CD4-positive, CD25-positive, alpha-beta regulatory T cell (primary cell): ENCODE results near the gene TMA7B. TPM values are rescaled to one million over a fixed set of nuclear protein-coding genes. Genes with fewer than 3 reads are reported as not detected.
A peak's percentile ranks its signal among the peaks of the same experiment; 100 is the strongest.
"Not testable (repeated sequence)": the region's sequence is repeated elsewhere in the genome, so short reads cannot be mapped to it uniquely, and the experiment has no call there.

ENCODE experiments used
- ATAC-seq, 2 donors: fragments of 150-1000 bp; cut with Tn5 transposase; one replicate each; pipeline ENCODE4 v1.10.0; 2021; ENCODE audit warnings: low read depth in 2 of 2, moderate number of reproducible peaks in 2 of 2, moderate library complexity in 1 of 2
- DNase-seq, 3 donors: peaks; one replicate each; pipeline versions ENCODE4 v3.0.0 to v3.0.0-alpha.2; 2012 to 2022; ENCODE audit warnings: mixed read lengths in 1 of 3
- H3K27ac ChIP-seq: one replicate; pipeline ENCODE4 v1.7.0; 2013; ENCODE audit warnings: mild to moderate bottlenecking, low read length; ENCODE audit not compliant: insufficient read depth, poor library complexity, severe bottlenecking
- H3K27me3 ChIP-seq: one replicate; pipeline ENCODE4 v1.7.0; 2013; ENCODE audit warnings: low read length; ENCODE audit not compliant: control insufficient read depth, insufficient read depth
- H3K36me3 ChIP-seq: one replicate; pipeline ENCODE4 v1.7.0; 2013; ENCODE audit warnings: mild to moderate bottlenecking, low read length, moderate library complexity; ENCODE audit not compliant: control insufficient read depth, insufficient read depth
- H3K4me1 ChIP-seq: 2 replicates; pipeline ENCODE4 v1.7.0; 2013; ENCODE audit warnings: mild to moderate bottlenecking, low read length; ENCODE audit not compliant: insufficient read depth, control insufficient read depth, poor library complexity, severe bottlenecking
- H3K4me3 ChIP-seq: one replicate; pipeline ENCODE4 v1.7.0; 2013; ENCODE audit warnings: low read depth, mild to moderate bottlenecking, low read length, moderate library complexity
- H3K9me3 ChIP-seq, 2 experiments: 1 replicate in 1 of 2; 2 replicates in 1 of 2; pipeline ENCODE4 v1.7.0; 2013; ENCODE audit warnings: low read length in 2 of 2, mild to moderate bottlenecking in 1 of 2, moderate library complexity in 1 of 2; ENCODE audit not compliant: control insufficient read depth in 2 of 2
- H3K27ac Mint-ChIP-seq, 3 donors: one replicate each; pipeline ENCODE4 v1.8.0; 2020 to 2022; ENCODE audit warnings: mild to moderate bottlenecking in 3 of 3, mixed read lengths in 3 of 3, moderate library complexity in 2 of 3
- H3K27me3 Mint-ChIP-seq: one replicate; pipeline ENCODE4 v1.8.0; 2022; ENCODE audit warnings: mild to moderate bottlenecking, mixed read lengths
- H3K36me3 Mint-ChIP-seq: one replicate; pipeline ENCODE4 v1.8.0; 2020; ENCODE audit warnings: mixed read lengths
- H3K4me1 Mint-ChIP-seq, 4 donors: one replicate each; pipeline ENCODE4 v1.8.0; 2020 to 2022; ENCODE audit warnings: mixed read lengths in 4 of 4, mild to moderate bottlenecking in 1 of 4
- H3K4me3 Mint-ChIP-seq, 4 donors: one replicate each; pipeline ENCODE4 v1.8.0; 2020 to 2022; ENCODE audit warnings: mild to moderate bottlenecking in 4 of 4, mixed read lengths in 4 of 4, moderate library complexity in 3 of 4
- H3K9me3 Mint-ChIP-seq, 7 donors: one replicate each; pipeline ENCODE4 v1.8.0; 2020 to 2022; ENCODE audit warnings: mixed read lengths in 7 of 7, mild to moderate bottlenecking in 3 of 7, moderate library complexity in 2 of 7
- polyA plus RNA-seq, 4 donors: library from polyadenylated mRNA; unstranded; fragments of 300-500 nt; fragmentation: Illumina TruSeq; gene quantifications; one replicate each; pipeline ENCODE4 v1.2.3, GENCODE V29; 2021
- total RNA-seq: library from RNA; stranded (reverse); gene quantifications from one replicate; pipeline ENCODE4 v1.2.3, GENCODE V29; 2022

TMA7B gene
- total and polyA plus RNA-seq, 5 donors from 2014 or later: 0.91 to 13.0 (median 1.7) TPM

- Histone ChIP-seq H3K36me3 (peaks cover 37% of the 10 kb centered on the region), H3K4me3 (peak overlapping the region; percentile 50), H3K4me1 (peaks cover 85% of the 10 kb centered on the region), H3K9me3 (no peaks in the 10 kb centered on the region), H3K27me3 (no peaks in the 10 kb centered on the region), H3K27ac (peak overlapping the region; percentile 36)
- Mint-ChIP-seq H3K9me3 (no peaks in the 10 kb centered on the region), H3K27me3 (no peaks in the 10 kb centered on the region), H3K4me3 (peak overlapping the region in 3 of 4 donors; percentile 26 to 70 (median 40)), H3K27ac (peak overlapping the region; percentile 75 to 90 (median 80)), H3K4me1 (peaks cover 48 to 98% (median 76%) of the 10 kb centered on the region in 4 donors), H3K36me3 (peaks cover 41% of the 10 kb centered on the region)
- ATAC-seq (no peak), DNase-seq (no peak)
Measured at GRCh38 chr22:39947220-39948216, 12.7 kb upstream of the TMA7B start.

DNA sequence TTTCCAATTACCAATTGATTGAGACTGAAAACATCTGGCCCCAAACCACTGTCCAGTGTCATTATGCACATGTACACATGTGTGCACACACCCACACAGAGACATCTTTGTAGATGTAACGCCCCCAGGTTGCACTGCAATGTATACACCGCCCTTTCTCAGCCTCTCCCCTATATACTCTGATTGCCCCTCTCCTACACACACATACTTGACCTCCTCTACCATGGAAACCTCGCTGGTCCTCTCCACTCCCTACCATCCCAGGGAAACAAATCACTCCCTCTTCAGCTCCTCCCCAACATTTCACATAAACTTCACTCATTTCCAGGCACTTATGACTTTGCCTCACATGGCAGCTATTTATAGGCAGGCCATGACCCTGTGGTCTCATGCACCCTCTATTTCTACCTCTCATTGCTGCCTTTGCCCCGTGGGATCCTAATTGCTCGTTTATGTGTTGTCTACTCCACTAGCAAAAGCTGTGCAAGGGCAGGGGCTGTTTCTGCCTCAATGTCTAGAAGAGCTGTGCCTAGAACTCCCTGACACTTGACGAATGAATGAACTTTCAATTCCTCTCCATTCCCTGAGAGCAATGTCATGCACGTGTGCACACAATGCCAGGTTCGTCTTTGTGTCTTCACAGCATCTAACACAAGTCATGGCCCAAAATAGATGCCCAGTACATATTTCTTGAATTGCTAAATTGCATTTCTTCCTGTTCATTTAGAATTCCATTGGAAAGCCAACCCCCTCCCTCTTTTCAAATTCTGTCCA lies 10.0 kb upstream of the TMA7B start:
- DNase-seq (no peak), ATAC-seq (no peak)
- no peaks in the 10 kb centered on the region for H3K9me3 ChIP-seq
- peaks cover 42% of the 10 kb centered on the region for H3K36me3 ChIP-seq
- Mint-ChIP-seq H3K4me3 (peak overlapping the region in 3 of 4 donors; percentile 2 to 79 (median 45)), H3K36me3 (peaks cover 53% of the 10 kb centered on the region), H3K4me1 (peaks cover 38 to 97% (median 72%) of the 10 kb centered on the region in 4 donors), H3K27ac (peak overlapping the region; percentile 76 to 90 (median 82)), H3K27me3 (no peaks in the 10 kb centered on the region), H3K9me3 (no peaks in the 10 kb centered on the region)
- H3K4me1 ChIP-seq: peaks cover 85% of the 10 kb centered on the region
- H3K4me3 ChIP-seq: no peak overlapping the region
- no peaks in the 10 kb centered on the region for H3K27me3 ChIP-seq
- H3K27ac ChIP-seq: peak overlapping the region; percentile 15

DNA sequence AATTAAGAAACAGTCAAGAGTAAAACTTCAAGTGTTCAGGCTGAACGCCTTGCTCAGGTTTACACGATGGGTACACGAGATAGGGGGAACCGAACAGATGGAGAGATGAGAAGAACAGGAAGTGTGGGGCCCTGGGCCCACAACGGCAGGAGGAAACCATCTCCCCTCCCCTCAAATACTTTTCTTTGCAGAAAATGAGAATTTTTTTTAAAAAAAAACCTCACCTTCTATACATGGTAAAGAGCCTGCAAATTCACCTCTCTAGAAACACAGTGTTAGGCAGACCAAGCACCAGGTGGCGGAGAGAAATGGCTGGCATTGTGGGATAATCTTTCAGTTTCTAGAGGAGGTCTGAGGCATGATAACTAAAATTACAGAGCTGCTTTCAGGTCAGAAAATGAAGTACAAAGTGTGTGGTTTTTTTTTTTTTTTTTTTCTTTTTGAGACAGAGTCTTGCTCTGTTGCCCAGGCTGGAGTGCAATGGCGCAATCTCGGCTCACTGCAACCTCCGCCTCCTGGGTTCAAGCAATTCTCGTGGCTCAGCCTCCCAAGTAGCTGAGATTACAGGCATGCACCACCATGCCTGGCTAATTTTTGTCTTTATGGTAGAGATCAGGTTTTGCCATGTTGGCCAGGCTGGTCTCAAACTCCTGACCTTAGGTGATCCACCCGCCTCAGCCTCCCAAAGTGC lies 8.4 kb upstream of the TMA7B start:
- H3K4me3 ChIP-seq: peak overlapping the region; percentile 42
- peak overlapping the region; percentile 90 to 96 (median 94) for H3K27ac Mint-ChIP-seq

DNA sequence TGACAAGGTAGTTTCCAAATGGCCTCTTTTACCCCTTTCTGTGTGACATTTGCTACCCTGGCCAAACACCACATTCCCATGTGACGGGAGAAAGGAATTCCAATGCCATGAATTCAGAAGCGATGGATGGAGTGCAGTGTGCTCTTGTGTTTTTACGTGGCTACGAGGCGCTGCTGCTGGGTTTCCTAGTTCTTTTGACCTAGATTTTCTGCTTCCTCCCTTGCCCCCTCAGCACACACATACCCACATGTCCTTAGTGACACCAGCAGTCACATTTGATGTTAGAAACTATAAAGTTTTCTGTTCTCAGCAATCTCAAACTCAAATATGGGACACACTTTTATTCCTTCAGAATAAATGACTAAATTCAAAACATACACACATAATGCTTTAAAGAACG lies 7.8 kb upstream of the TMA7B start:
- no peak for DNase-seq
- peaks cover 77% of the 10 kb centered on the region for H3K4me1 ChIP-seq
- Mint-ChIP-seq H3K4me3 (peak overlapping the region; percentile 73 to 81 (median 77)), H3K4me1 (peaks cover 33 to 91% (median 68%) of the 10 kb centered on the region in 4 donors), H3K36me3 (peaks cover 62% of the 10 kb centered on the region), H3K9me3 (peaks cover 0 to 1% (median 0%) of the 10 kb centered on the region in 7 donors), H3K27me3 (no peaks in the 10 kb centered on the region), H3K27ac (peak overlapping the region; percentile 90 to 96 (median 94))
- H3K4me3 ChIP-seq: peak overlapping the region; percentile 28
- ATAC-seq: no peak
- peaks cover 45% of the 10 kb centered on the region for H3K36me3 ChIP-seq
- H3K9me3 ChIP-seq: no peaks in the 10 kb centered on the region
- H3K27ac ChIP-seq: peak overlapping the region; percentile 45
- H3K27me3 ChIP-seq: no peaks in the 10 kb centered on the region

More for the DNA sequence above, 8.4 kb upstream of the TMA7B start:
- Mint-ChIP-seq H3K4me3 (peak overlapping the region; percentile 73 to 81 (median 77)), H3K36me3 (peaks cover 56% of the 10 kb centered on the region), H3K4me1 (peaks cover 33 to 91% (median 69%) of the 10 kb centered on the region in 4 donors)
- H3K9me3 ChIP-seq, H3K27me3 ChIP-seq, H3K27me3 Mint-ChIP-seq, H3K9me3 Mint-ChIP-seq: not testable (repeated sequence)
- DNase-seq (peak; percentile 13 to 72 (median 55)), ATAC-seq (peak; percentile 55 to 57)
- H3K4me1 ChIP-seq: peaks cover 78% of the 10 kb centered on the region
- peaks cover 45% of the 10 kb centered on the region for H3K36me3 ChIP-seq
- peak overlapping the region; percentile 68 for H3K27ac ChIP-seq

DNA sequence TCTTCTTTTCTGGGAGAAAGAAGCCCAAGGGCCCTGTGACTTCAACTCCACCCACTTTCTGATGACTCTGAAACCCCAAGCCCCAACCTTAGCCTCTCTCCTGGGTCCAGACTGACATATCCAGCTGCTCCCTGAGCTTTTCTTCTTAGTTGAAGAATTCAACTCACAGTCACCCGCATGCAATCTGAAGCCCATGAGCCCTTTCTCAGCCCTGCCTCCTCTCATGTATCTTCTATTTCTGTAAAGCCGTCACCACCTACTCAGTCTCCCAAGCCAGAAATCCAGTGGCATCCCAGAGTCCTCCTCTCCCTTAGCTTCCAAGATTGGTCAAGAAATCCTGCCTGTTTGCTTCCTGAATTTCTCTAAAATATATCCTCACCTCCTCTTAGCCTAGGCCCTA lies 7.1 kb upstream of the TMA7B start:
- Histone ChIP-seq H3K27ac (peak overlapping the region; percentile 17), H3K36me3 (peaks cover 46% of the 10 kb centered on the region), H3K27me3 (no peaks in the 10 kb centered on the region), H3K4me1 (peaks cover 72% of the 10 kb centered on the region), H3K9me3 (no peaks in the 10 kb centered on the region), H3K4me3 (no peak overlapping the region)
- Mint-ChIP-seq H3K36me3 (peaks cover 68% of the 10 kb centered on the region), H3K27ac (peak overlapping the region; percentile 60 to 94 (median 90)), H3K9me3 (peaks cover 0 to 1% (median 0%) of the 10 kb centered on the region in 7 donors), H3K27me3 (no peaks in the 10 kb centered on the region), H3K4me1 (peaks cover 33 to 90% (median 69%) of the 10 kb centered on the region in 4 donors), H3K4me3 (peak overlapping the region; percentile 53 to 79 (median 74))
- DNase-seq (no peak), ATAC-seq (no peak)

DNA sequence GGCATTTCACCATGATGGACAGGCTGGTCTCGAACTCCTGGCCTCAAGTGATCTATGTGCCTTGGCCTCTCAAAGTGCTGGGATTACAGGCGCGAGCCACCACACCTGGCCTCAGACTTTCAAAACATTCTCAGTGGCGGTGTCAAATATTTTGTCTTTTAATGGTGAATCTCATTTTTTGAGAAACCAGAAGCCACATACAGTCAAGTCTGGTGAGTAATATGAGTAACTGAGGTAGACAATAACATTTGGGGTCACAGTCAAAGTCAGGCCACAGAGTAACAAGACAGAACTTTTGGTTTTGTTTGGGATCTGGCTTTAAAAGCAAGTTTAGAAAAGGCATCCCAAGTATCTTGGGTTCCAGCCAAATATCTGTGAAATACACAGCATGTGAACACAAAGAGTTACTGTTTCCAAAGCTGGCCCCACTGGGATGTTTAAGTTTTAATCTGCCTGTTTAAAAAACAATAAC lies 5.6 kb upstream of the TMA7B start:
- Mint-ChIP-seq H3K27ac (peak overlapping the region in 2 of 3 donors; percentile 56 to 63), H3K36me3 (peaks cover 72% of the 10 kb centered on the region), H3K4me3 (no peak overlapping the region), H3K27me3 (no peaks in the 10 kb centered on the region), H3K4me1 (peaks cover 27 to 90% (median 69%) of the 10 kb centered on the region in 4 donors), H3K9me3 (peaks cover 0 to 1% (median 0%) of the 10 kb centered on the region in 7 donors)
- peak in 1 of 2 donors; percentile 29 for ATAC-seq
- H3K27ac ChIP-seq: peak overlapping the region; percentile 29
- H3K4me3 ChIP-seq: no peak overlapping the region
- peak in 1 of 3 donors; percentile 67 for DNase-seq
- H3K36me3 ChIP-seq: peaks cover 49% of the 10 kb centered on the region
- peaks cover 74% of the 10 kb centered on the region for H3K4me1 ChIP-seq
- no peaks in the 10 kb centered on the region for H3K27me3 ChIP-seq
- no peaks in the 10 kb centered on the region for H3K9me3 ChIP-seq

DNA sequence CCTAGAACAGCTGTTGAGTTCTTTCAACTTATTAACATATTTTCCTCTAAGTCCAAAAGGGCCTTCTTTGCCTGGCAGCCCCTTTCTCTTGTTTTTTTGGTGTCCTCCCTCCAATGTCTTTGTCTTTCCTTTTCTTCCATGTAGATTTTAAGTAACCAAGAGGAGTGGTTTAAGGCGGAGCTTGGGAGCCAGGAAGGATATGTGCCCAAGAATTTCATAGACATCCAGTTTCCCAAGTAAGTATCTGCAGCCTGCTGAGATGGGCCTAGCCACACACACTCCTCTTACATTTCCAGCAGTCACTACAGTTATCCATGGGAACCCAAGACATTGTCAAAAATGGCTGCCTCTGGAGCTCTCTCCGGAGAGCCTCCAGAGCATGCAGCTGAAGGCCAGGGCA lies 4.5 kb upstream of the TMA7B start:
- Mint-ChIP-seq H3K4me3 (peak overlapping the region in 3 of 4 donors; percentile 29 to 51 (median 33)), H3K9me3 (peaks cover 0 to 1% (median 0%) of the 10 kb centered on the region in 7 donors), H3K4me1 (peaks cover 28 to 90% (median 70%) of the 10 kb centered on the region in 4 donors), H3K36me3 (peaks cover 71% of the 10 kb centered on the region), H3K27ac (peak overlapping the region; percentile 73 to 82 (median 74)), H3K27me3 (no peaks in the 10 kb centered on the region)
- Histone ChIP-seq H3K4me3 (no peak overlapping the region), H3K27me3 (no peaks in the 10 kb centered on the region), H3K4me1 (peaks cover 74% of the 10 kb centered on the region), H3K36me3 (peaks cover 50% of the 10 kb centered on the region), H3K9me3 (no peaks in the 10 kb centered on the region), H3K27ac (peak overlapping the region; percentile 17)
- no peak for DNase-seq
- ATAC-seq: no peak
